HepG2 (cell line): ENCODE results near the gene INF2. TPM values are rescaled to one million over a fixed set of nuclear protein-coding genes. Genes with fewer than 3 reads are reported as not detected.

Experiments
- GABPA ChIP-seq, 2 experiments: IDR thresholded peaks; 2 replicates each; pipeline ENCODE4 v1.6.1; 2011 to 2016; ENCODE audit warnings: low read depth in 2 of 2, low read length in 1 of 2, missing biosample characterization in 1 of 2, missing genetic modification characterization in 1 of 2
- HIC2 ChIP-seq: sonication (generic); formaldehyde crosslinking; IDR thresholded peaks from 2 replicates; pipeline ENCODE4 v1.9.0; 2022; ENCODE audit warnings: low read depth, missing genetic modification reagents
- MEIS2 ChIP-seq: sonication (generic); formaldehyde crosslinking; IDR thresholded peaks from 2 replicates; pipeline ENCODE4 v1.9.0; 2021; ENCODE audit warnings: mild to moderate bottlenecking, missing genetic modification reagents
- RARA ChIP-seq: IDR thresholded peaks from 2 replicates; pipeline ENCODE4 v1.6.1; 2016; ENCODE audit warnings: missing genetic modification reagents, missing compliant biosample characterization
- SP5 ChIP-seq: IDR thresholded peaks from 2 replicates; pipeline ENCODE4 v1.6.1; 2016; ENCODE audit warnings: low read depth, borderline replicate concordance
- polyA plus RNA-seq, 8 experiments: library from polyadenylated mRNA; depleted of rRNA in 3 of 8; stranded (reverse) in 7 of 8; unstranded in 1 of 8; fragments of >200 nt; fragmentation: Illumina TruSeq in 4 of 8; extraction: Trizol in 4 of 8; gene quantifications; 2 replicates each; pipeline versions ENCODE4 v1.2.1 to v1.2.3, GENCODE V29; 2011 to 2016; ENCODE audit warnings: low read depth in 4 of 8, missing spikeins in 1 of 8, mixed read lengths in 1 of 8; ENCODE audit not compliant: insufficient read depth in 1 of 8
- total RNA-seq, 5 experiments: library from RNA; depleted of rRNA; stranded (reverse); fragments of >200 nt; fragmentation: Illumina TruSeq; extraction: Trizol; gene quantifications; 2 replicates each; pipeline ENCODE4 v1.2.3, GENCODE V29; 2016; ENCODE audit warnings: low read depth in 1 of 5
- TF ChIP-seq, protein P1 (sequence below): sonication (generic); formaldehyde crosslinking; IDR thresholded peaks from 2 replicates; pipeline ENCODE4 v1.4.0; 2020; ENCODE audit warnings: missing genetic modification reagents
- TF ChIP-seq, protein P2 (sequence below): sonication (generic); formaldehyde crosslinking; IDR thresholded peaks from 2 replicates; pipeline ENCODE4 v1.4.0; 2020; ENCODE audit warnings: missing genetic modification reagents, mild to moderate bottlenecking, borderline replicate concordance

Gene INF2
- total and polyA plus RNA-seq, 2 of the 13 experiments (the other 11 are each of a cell fraction or from before 2014, with no cell fraction given) = 16.4 to 26.4 TPM

GRCh38 chr14:104681689-104682074 lies 7.7 kb upstream of the INF2 start (continued):
- TF ChIP-seq, protein P1, sequence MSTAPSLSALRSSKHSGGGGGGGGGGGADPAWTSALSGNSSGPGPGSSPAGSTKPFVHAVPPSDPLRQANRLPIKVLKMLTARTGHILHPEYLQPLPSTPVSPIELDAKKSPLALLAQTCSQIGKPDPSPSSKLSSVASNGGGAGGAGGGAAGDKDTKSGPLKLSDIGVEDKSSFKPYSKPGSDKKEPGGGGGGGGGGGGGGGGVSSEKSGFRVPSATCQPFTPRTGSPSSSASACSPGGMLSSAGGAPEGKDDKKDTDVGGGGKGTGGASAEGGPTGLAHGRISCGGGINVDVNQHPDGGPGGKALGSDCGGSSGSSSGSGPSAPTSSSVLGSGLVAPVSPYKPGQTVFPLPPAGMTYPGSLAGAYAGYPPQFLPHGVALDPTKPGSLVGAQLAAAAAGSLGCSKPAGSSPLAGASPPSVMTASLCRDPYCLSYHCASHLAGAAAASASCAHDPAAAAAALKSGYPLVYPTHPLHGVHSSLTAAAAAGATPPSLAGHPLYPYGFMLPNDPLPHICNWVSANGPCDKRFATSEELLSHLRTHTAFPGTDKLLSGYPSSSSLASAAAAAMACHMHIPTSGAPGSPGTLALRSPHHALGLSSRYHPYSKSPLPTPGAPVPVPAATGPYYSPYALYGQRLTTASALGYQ = 0 out of 2 replicates have a peak, but pooled peaks have one; percentile 10
- TF ChIP-seq MEIS2 (CRISPR knock-in tag) (0 out of 2 replicates have a peak, but pooled peaks have one; percentile 49), SP5 (peak; percentile 70), GABPA (IDR thresholded peaks at IDR 0.05; ENCODE audit: low read depth, low read length) (0 out of 2 replicates have a peak, but pooled peaks have one; percentile 8), GABPA (CRISPR knock-in tag; IDR thresholded peaks at IDR 0.05; ENCODE audit: low read depth) (peak; percentile 50), HIC2 (CRISPR knock-in tag) (no peak), RARA (0 out of 2 replicates have a peak, but pooled peaks have one; percentile 22)
- TF ChIP-seq, protein P2, sequence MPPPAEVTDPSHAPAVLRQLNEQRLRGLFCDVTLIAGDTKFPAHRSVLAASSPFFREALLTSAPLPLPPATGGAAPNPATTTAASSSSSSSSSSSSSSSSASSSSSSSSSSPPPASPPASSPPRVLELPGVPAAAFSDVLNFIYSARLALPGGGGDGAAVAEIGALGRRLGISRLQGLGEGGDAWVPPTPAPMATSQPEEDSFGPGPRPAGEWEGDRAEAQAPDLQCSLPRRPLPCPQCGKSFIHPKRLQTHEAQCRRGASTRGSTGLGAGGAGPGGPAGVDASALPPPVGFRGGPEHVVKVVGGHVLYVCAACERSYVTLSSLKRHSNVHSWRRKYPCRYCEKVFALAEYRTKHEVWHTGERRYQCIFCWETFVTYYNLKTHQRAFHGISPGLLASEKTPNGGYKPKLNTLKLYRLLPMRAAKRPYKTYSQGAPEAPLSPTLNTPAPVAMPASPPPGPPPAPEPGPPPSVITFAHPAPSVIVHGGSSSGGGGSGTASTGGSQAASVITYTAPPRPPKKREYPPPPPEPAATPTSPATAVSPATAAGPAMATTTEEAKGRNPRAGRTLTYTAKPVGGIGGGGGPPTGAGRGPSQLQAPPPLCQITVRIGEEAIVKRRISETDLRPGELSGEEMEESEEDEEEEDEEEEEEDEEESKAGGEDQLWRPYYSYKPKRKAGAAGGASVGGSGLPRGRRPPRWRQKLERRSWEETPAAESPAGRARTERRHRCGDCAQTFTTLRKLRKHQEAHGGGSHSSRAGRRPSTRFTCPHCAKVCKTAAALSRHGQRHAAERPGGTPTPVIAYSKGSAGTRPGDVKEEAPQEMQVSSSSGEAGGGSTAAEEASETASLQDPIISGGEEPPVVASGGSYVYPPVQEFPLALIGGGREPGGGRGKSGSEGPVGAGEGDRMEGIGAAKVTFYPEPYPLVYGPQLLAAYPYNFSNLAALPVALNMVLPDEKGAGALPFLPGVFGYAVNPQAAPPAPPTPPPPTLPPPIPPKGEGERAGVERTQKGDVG (CRISPR knock-in tag) = no peak
- TF ChIP-seq, all 625 proteins: peak for 13
